ENCODE results near the gene FAM222B.

Gene FAM222B

GRCh38 chr17:28710861-28711722 lies 131.5 kb downstream of the FAM222B start:
- peak; percentile 97 for DNase-seq

GRCh38 chr17:28707339-28707720 lies 135.3 kb downstream of the FAM222B start:
- no peak for DNase-seq

- no peak for DNase-seq
These were observed 135.9 kb downstream of the FAM222B start for GRCh38 chr17:28706471-28707338.
